T-helper 9 cell (primary cell): ENCODE data around the gene TMEM179.

Experiments
- DNase-seq: peaks from one replicate; pipeline ENCODE4 v3.0.0-alpha.2; 2020

The TMEM179 gene

DNA sequence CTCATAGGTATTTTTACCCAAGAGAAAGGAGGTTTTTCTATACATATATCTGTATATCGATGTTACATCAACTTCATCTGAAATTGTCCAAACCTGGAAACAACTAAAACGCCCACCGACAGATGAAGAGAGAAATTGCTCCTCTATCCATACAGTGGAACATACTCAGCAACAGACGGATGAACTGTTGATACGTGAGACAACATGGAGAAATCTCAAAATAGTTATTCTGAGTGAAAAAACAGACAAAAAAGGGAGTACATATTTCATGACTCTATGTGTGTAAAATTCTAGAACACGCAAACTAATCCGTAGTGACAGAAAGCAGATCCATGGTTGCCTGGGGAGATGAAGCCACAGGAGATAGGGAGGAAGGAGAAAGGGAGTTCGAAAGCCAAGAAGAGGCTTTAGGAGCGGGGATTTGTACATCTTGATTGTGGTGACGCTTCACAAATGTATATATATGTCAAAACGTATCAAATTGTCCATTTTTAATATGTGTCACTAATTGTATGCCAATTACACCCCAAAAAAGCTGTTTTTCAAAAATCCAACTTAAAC, 62.6 kb downstream of the TMEM179 start:
- DNase-seq: no peak
